K562 (cell line): Measurements from ENCODE around the gene ZBTB26. TPM values are rescaled to one million over a fixed set of nuclear protein-coding genes. Genes with fewer than 3 reads are reported as not detected.

Experiments used
- CBX8 ChIP-seq: fragments of 200-600 bp; sonication (generic); IDR thresholded peaks from 2 replicates; pipeline ENCODE4 v1.6.1; 2012; ENCODE audit warnings: borderline replicate concordance, mixed run types, low read depth, mild to moderate bottlenecking, moderate library complexity, mixed read lengths, low read length, control low read depth, inconsistent platforms; ENCODE audit not compliant: poor library complexity, severe bottlenecking; ENCODE audit errors: extremely low read depth
- CHCHD3 ChIP-seq: fragments of 250-450 bp; sonication (Bioruptor Pico); IDR thresholded peaks from 2 replicates; pipeline ENCODE4 v2.1.2; 2022; ENCODE audit warnings: mild to moderate bottlenecking
- DEAF1 ChIP-seq: fragments of 450-650 bp; formaldehyde crosslinking; IDR thresholded peaks from 2 replicates; pipeline ENCODE4 v1.4.0; 2020; ENCODE audit warnings: mild to moderate bottlenecking, moderate library complexity
- DMBX1 ChIP-seq: fragments of 250-450 bp; sonication (Bioruptor Pico); IDR thresholded peaks from 2 replicates; pipeline ENCODE4 v1.8.0; 2022; ENCODE audit warnings: inconsistent platforms, mild to moderate bottlenecking, moderate library complexity, borderline replicate concordance
- FIP1L1 ChIP-seq: fragments of 200-400 bp; formaldehyde crosslinking; IDR thresholded peaks from 2 replicates; pipeline ENCODE4 v1.6.1; 2018; ENCODE audit warnings: mild to moderate bottlenecking, low read depth, low read length; ENCODE audit not compliant: poor library complexity, severe bottlenecking
- HEY1 ChIP-seq: fragments of 250-450 bp; sonication (Bioruptor Pico); IDR thresholded peaks from 2 replicates; pipeline ENCODE4 v1.5.0; 2020; ENCODE audit warnings: mild to moderate bottlenecking, moderate library complexity, borderline replicate concordance
- HNRNPK ChIP-seq: fragments of 200-400 bp; formaldehyde crosslinking; IDR thresholded peaks from one replicate; pipeline ENCODE4 v1.6.1; 2018; ENCODE audit warnings: mild to moderate bottlenecking, low read depth, low read length; ENCODE audit not compliant: poor library complexity, severe bottlenecking
- KLF1 ChIP-seq: fragments of 450-650 bp; IDR thresholded peaks from 2 replicates; pipeline ENCODE4 v1.6.1; 2016; ENCODE audit warnings: missing genetic modification characterization, missing compliant biosample characterization
- MEF2A ChIP-seq: IDR thresholded peaks from 2 replicates; pipeline ENCODE4 v1.6.1; 2011; ENCODE audit warnings: low read depth, mild to moderate bottlenecking, low read length, moderate library complexity; ENCODE audit not compliant: control insufficient read depth
- MTF1 ChIP-seq: fragments of 250-450 bp; sonication (Bioruptor Pico); IDR thresholded peaks from 2 replicates; pipeline ENCODE4 v1.9.0; 2021; ENCODE audit warnings: moderate library complexity, mild to moderate bottlenecking, inconsistent platforms, borderline replicate concordance
- NCOR1 ChIP-seq: fragments of 450-650 bp; IDR thresholded peaks from 2 replicates; pipeline ENCODE4 v1.6.1; 2016; ENCODE audit warnings: mild to moderate bottlenecking, moderate library complexity
- RBM17 ChIP-seq: fragments of 200-400 bp; formaldehyde crosslinking; IDR thresholded peaks from 2 replicates; pipeline ENCODE4 v1.6.1; 2017; ENCODE audit warnings: low read depth, mild to moderate bottlenecking, low read length, borderline replicate concordance
- RBM22 ChIP-seq: fragments of 200-400 bp; formaldehyde crosslinking; IDR thresholded peaks from 2 replicates; pipeline ENCODE4 v1.6.1; 2018; ENCODE audit warnings: low read length, low read depth; ENCODE audit not compliant: poor library complexity, severe bottlenecking
- SOX6 ChIP-seq: fragments of 450-650 bp; IDR thresholded peaks from 2 replicates; pipeline ENCODE4 v1.6.1; 2014; ENCODE audit warnings: mild to moderate bottlenecking
- TRIM24 ChIP-seq, 2 experiments: fragments of 450-650 bp; IDR thresholded peaks; 2 replicates each; pipeline ENCODE4 v1.6.1; 2016
- XRCC4 ChIP-seq: IDR thresholded peaks from one replicate; pipeline ENCODE4 v1.6.1; 2011; ENCODE audit not compliant: insufficient read depth, insufficient read length; ENCODE audit errors: extremely low read depth
- ZNF23 ChIP-seq: fragments of 250-450 bp; sonication (Bioruptor Pico); IDR thresholded peaks from 2 replicates; pipeline ENCODE4 v1.4.0; 2020; ENCODE audit warnings: mild to moderate bottlenecking
- ZNF431 ChIP-seq: sonication (generic); formaldehyde crosslinking; IDR thresholded peaks from 2 replicates; pipeline ENCODE4 v1.8.0; 2022; ENCODE audit warnings: mild to moderate bottlenecking, missing genetic modification reagents
- ZNF584 ChIP-seq: fragments of 200-800 bp; sonication (Bioruptor generic); IDR thresholded peaks from 2 replicates; pipeline ENCODE4 v1.6.1; 2016; ENCODE audit warnings: low read depth, mild to moderate bottlenecking, missing genetic modification characterization, missing compliant biosample characterization
- ZNF79 ChIP-seq: fragments of 250-450 bp; sonication (Bioruptor Pico); IDR thresholded peaks from 2 replicates; pipeline ENCODE4 v1.4.0; 2020; ENCODE audit warnings: low read depth, mild to moderate bottlenecking, moderate library complexity
- polyA plus RNA-seq, 8 experiments: library from polyadenylated mRNA; depleted of rRNA in 4 of 8; stranded (reverse) in 5 of 8; unstranded in 3 of 8; fragments of >200 nt; fragmentation: Nextera tagmentation in 2 of 8; fragmentation: Illumina TruSeq in 1 of 8; extraction: Ambion mirVana in 2 of 8; extraction: Trizol in 1 of 8; gene quantifications; 2 replicates each; pipeline versions ENCODE4 v1.2.1 to v1.2.3, GENCODE V29; 2011 to 2014; ENCODE audit warnings: inconsistent platforms in 1 of 8, missing spikeins in 1 of 8
- total RNA-seq, 7 experiments: library from RNA; depleted of rRNA in 6 of 7; stranded (reverse); fragments of >200 nt in 6 of 7; fragmentation: Illumina TruSeq in 2 of 7; extraction: Trizol in 2 of 7; gene quantifications; 2 replicates each; pipeline versions ENCODE4 v1.2.1 to v1.2.3, GENCODE V29; 2011 to 2021; ENCODE audit warnings: low replicate concordance in 1 of 7
- TF ChIP-seq, protein P1 (sequence below): sonication (generic); formaldehyde crosslinking; IDR thresholded peaks from 2 replicates; pipeline ENCODE4 v1.4.0; 2020; ENCODE audit warnings: mild to moderate bottlenecking, missing genetic modification reagents
- TF ChIP-seq, protein P2 (sequence below): fragments of 450-650 bp; IDR thresholded peaks from 2 replicates; pipeline ENCODE4 v1.6.1; 2016; ENCODE audit warnings: antibody characterized with exemption

Gene ZBTB26
- total and polyA plus RNA-seq, 9 of the 15 experiments (the other 6 are each of a cell fraction or from before 2014, with no cell fraction given) = 2.4 to 20.7 (median 5.0) TPM

DNA sequence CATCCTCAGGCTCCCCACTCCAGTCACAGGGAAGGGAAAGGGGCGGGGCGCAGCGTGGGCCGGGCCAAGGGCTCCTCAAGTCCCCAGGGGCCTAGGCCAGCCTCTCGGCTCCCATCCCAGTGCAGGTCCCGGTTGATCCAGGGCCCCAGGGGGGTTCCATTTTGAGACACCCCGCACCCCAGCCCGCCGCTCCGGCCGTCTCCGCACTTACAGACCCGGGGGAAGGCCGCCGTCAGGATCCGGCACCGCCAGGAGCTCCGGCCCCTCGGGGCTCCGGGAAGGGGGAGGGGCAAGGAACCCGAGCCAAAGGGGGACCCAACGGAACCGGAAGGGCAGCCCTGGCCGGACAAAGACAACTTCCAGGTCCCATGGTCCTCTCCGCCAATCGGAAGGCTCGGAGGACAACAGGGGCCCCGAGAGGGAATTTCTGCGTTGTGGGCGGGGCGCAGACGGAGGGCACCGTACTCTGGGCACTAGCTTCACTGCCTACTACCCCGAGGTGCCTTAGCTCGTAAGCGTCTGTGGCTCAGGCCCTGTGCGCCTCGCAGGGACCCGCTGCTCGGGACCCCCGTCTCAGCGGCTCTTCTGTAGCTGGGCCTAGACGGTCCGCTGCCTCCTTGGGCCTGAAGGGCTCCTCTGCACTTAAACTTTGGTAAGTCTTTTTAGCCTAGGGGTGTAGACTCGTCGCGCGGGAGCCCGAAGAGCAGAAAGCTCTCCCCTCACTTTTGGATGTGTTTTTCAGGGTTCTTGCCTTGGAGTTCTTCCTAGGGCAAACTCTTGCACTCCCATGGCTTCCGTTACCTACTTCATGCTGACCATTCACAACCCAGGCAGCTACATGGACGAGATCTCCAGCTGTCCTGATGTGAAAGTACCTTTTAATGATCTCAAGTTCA lies at the start of gene ZBTB26 (continued):
- TF ChIP-seq, protein P1, sequence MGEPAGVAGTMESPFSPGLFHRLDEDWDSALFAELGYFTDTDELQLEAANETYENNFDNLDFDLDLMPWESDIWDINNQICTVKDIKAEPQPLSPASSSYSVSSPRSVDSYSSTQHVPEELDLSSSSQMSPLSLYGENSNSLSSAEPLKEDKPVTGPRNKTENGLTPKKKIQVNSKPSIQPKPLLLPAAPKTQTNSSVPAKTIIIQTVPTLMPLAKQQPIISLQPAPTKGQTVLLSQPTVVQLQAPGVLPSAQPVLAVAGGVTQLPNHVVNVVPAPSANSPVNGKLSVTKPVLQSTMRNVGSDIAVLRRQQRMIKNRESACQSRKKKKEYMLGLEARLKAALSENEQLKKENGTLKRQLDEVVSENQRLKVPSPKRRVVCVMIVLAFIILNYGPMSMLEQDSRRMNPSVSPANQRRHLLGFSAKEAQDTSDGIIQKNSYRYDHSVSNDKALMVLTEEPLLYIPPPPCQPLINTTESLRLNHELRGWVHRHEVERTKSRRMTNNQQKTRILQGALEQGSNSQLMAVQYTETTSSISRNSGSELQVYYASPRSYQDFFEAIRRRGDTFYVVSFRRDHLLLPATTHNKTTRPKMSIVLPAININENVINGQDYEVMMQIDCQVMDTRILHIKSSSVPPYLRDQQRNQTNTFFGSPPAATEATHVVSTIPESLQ (CRISPR knock-in tag) = 0 out of 2 replicates have a peak, but pooled peaks have one; percentile 27
- no peak for TF ChIP-seq HEY1 (CRISPR knock-in tag)
- TF ChIP-seq DEAF1 (CRISPR knock-in tag) = no peak
- TF ChIP-seq ZNF431 = peak; percentile 32; the same call in 1 of the 2 replicates
- no peak for TF ChIP-seq CHCHD3 (CRISPR knock-in tag)
- no peak for TF ChIP-seq MTF1 (CRISPR knock-in tag)
- no peak for TF ChIP-seq ZNF23 (CRISPR knock-in tag)
- TF ChIP-seq SOX6 = 0 out of 2 replicates have a peak, but pooled peaks have one; percentile 33
- no peak for TF ChIP-seq HNRNPK
- TF ChIP-seq CBX8 = no peak
- no peak for TF ChIP-seq NCOR1
- TF ChIP-seq ZNF584 (CRISPR knock-in tag) = no peak
- peak; percentile 86 for TF ChIP-seq FIP1L1
- no peak for TF ChIP-seq MEF2A
- no peak for TF ChIP-seq KLF1 (tag)
- no peak for TF ChIP-seq RBM17
- TF ChIP-seq XRCC4 = no peak
- TF ChIP-seq, protein P2, sequence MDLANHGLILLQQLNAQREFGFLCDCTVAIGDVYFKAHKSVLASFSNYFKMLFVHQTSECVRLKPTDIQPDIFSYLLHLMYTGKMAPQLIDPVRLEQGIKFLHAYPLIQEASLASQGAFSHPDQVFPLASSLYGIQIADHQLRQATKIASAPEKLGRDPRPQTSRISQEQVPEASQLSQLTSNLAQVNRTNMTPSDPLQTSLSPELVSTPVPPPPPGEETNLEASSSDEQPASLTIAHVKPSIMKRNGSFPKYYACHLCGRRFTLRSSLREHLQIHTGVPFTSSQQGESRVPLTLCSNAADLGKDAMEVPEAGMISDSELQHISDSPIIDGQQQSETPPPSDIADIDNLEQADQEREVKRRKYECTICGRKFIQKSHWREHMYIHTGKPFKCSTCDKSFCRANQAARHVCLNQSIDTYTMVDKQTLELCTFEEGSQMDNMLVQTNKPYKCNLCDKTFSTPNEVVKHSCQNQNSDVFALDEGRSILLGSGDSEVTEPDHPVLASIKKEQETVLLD = no peak
- TF ChIP-seq ZNF79 (CRISPR knock-in tag) = 0 out of 2 replicates have a peak, but pooled peaks have one; percentile 6
- TF ChIP-seq TRIM24 (IDR thresholded peaks at IDR 0.05) = peak in 1 of 2 experiments; percentile 86; a peak in 2 of 4 replicates
- no peak for TF ChIP-seq DMBX1
- TF ChIP-seq RBM22 = no peak
